K562 treated with DMSO at 1 percent for 12 hours (cell line): ENCODE data around the gene CEP57. TPM values are rescaled to one million over a fixed set of nuclear protein-coding genes. Genes with fewer than 3 reads are reported as not detected.

ENCODE experiments used
- total RNA-seq: library from RNA; unstranded; fragments of 300-600 nt; gene quantifications from 2 replicates; pipeline ENCODE4 v1.2.3, GENCODE V29; 2022; ENCODE audit not compliant: insufficient read depth

The CEP57 gene
- 24.3 and 62.5 TPM in 2 replicates for total RNA-seq

GRCh38 chr11:95790123-95790932 is at the start of gene CEP57:
CEP57 (plus strand) TSS chr11:95790498; CDS start chr11:95790699, 201 bp downstream.

DNA sequence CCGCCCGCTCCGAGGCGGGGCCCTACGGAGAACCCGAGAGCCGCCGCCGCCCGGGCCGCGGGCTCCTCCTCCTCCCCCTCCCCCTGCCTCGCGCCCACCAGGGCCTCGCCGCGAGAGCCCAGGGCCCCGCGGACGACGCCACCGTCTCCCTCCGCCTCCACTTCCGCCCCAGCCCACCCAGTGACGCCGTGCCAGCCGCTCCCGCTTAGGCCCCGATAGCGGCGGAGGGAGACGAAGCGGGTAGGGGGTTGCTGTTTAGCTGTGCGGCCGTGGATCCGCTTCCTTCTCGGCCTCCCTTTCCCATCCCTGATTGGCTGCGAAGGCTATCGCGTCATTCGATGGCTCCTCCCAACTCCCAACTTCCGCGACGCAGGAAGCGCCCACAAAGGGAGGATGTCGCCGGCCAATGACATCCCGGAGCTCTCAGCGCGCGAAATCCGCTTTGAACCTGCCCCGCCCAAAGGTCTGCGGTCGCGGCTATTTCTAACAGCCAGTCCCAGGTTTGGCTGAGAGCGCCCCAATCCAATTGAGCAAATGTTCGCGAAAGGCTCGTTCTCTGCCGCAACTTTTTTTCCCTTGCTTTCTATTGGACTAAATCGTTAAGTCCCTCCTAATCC is 684 bp upstream of the CEP57 start, which contains the start of gene FAM76B:
FAM76B (minus strand) TSS at position 277 of the 617 bp plus-strand sequence. CDS start 304 bp downstream, outside the sequence.

Other genes starting within 250 kb of the CEP57 start
- 10.1 and 31.4 TPM in 2 replicates for gene FAM76B, start 716 bp upstream of the CEP57 start, total RNA-seq
- gene MTMR2, start 133.6 kb downstream of the CEP57 start, total RNA-seq: 7.8 and 16.7 TPM in 2 replicates